Mesenchymal stem cell (in vitro differentiated cells and primary cell): ENCODE data around the gene CAMSAP3.

ENCODE experiments used
- DNase-seq: peaks from one replicate; pipeline ENCODE4 v3.0.0-alpha.2; 2013
- H2AFZ ChIP-seq: one replicate; pipeline ENCODE4 v1.6.1; 2013; ENCODE audit warnings: low read depth, mild to moderate bottlenecking, control low read depth, inconsistent platforms, low read length, moderate library complexity
- H2AK5ac ChIP-seq: 2 replicates; pipeline ENCODE4 v1.6.1; 2013; ENCODE audit warnings: low read length, moderate library complexity, mild to moderate bottlenecking, inconsistent platforms; ENCODE audit not compliant: severe bottlenecking
- H2BK120ac ChIP-seq: one replicate; pipeline ENCODE4 v1.6.1; 2013; ENCODE audit warnings: low read depth, mild to moderate bottlenecking, inconsistent platforms, low read length, moderate library complexity
- H2BK12ac ChIP-seq, 2 experiments: one replicate each; pipeline ENCODE4 v1.6.1; 2013; ENCODE audit warnings: inconsistent platforms in 2 of 2, low read length in 2 of 2, mild to moderate bottlenecking in 2 of 2, moderate library complexity in 2 of 2, control low read depth in 1 of 2
- H2BK15ac ChIP-seq: one replicate; pipeline ENCODE4 v1.6.1; 2013; ENCODE audit warnings: mild to moderate bottlenecking, low read depth, inconsistent platforms; ENCODE audit not compliant: poor library complexity, severe bottlenecking
- H2BK5ac ChIP-seq: 2 replicates; pipeline ENCODE4 v1.6.1; 2013; ENCODE audit warnings: low read depth, mild to moderate bottlenecking, low read length, control low read depth, inconsistent platforms; ENCODE audit not compliant: poor library complexity, severe bottlenecking
- H3K14ac ChIP-seq, 2 experiments: one replicate each; pipeline ENCODE4 v1.6.1; 2013; ENCODE audit warnings: inconsistent platforms in 2 of 2, low read length in 2 of 2, control low read depth in 1 of 2, mild to moderate bottlenecking in 1 of 2, moderate library complexity in 1 of 2
- H3K18ac ChIP-seq, 2 experiments: one replicate each; pipeline ENCODE4 v1.6.1; 2013; ENCODE audit warnings: inconsistent platforms in 2 of 2, low read length in 2 of 2, control low read depth in 1 of 2, low read depth in 1 of 2, mild to moderate bottlenecking in 1 of 2
- H3K23ac ChIP-seq, 2 experiments: one replicate each; pipeline ENCODE4 v1.6.1; 2013; ENCODE audit warnings: inconsistent platforms in 2 of 2, low read length in 2 of 2, mild to moderate bottlenecking in 2 of 2, moderate library complexity in 2 of 2, control low read depth in 1 of 2
- H3K27ac ChIP-seq: 2 replicates; pipeline ENCODE4 v1.5.1; 2013; ENCODE audit warnings: mild to moderate bottlenecking, moderate library complexity, low read length, control low read depth, inconsistent platforms; ENCODE audit not compliant: poor library complexity, severe bottlenecking
- H3K27me3 ChIP-seq, 2 experiments: 2 replicates each; pipeline versions ENCODE4 v1.6.1 to v1.7.0; 2013; ENCODE audit warnings: low read length in 2 of 2, mild to moderate bottlenecking in 2 of 2, moderate library complexity in 2 of 2, control low read depth in 1 of 2, inconsistent platforms in 1 of 2; ENCODE audit not compliant: control insufficient read depth in 1 of 2, insufficient read depth in 1 of 2
- H3K36me3 ChIP-seq, 2 experiments: 2 replicates each; pipeline versions ENCODE4 v1.6.1 to v1.7.0; 2013; ENCODE audit warnings: low read length in 2 of 2, control low read depth in 1 of 2, inconsistent platforms in 1 of 2, low read depth in 1 of 2, mild to moderate bottlenecking in 1 of 2; ENCODE audit not compliant: insufficient read depth in 2 of 2, control insufficient read depth in 1 of 2
- H3K4ac ChIP-seq, 2 experiments: one replicate each; pipeline ENCODE4 v1.6.1; 2013; ENCODE audit warnings: inconsistent platforms in 2 of 2, low read length in 2 of 2, mild to moderate bottlenecking in 2 of 2, moderate library complexity in 2 of 2, control low read depth in 1 of 2, low read depth in 1 of 2
- H3K4me1 ChIP-seq: 2 replicates; pipeline ENCODE4 v1.6.1; 2013; ENCODE audit warnings: low read depth, low read length, control low read depth; ENCODE audit not compliant: control insufficient read depth, insufficient read depth
- H3K4me2 ChIP-seq: 2 replicates; pipeline ENCODE4 v1.6.1; 2013; ENCODE audit warnings: low read length, mild to moderate bottlenecking, inconsistent platforms; ENCODE audit not compliant: poor library complexity, severe bottlenecking
- H3K4me3 ChIP-seq, 2 experiments: 2 replicates each; pipeline versions ENCODE4 v1.5.1 to v1.7.0; 2013; ENCODE audit warnings: low read length in 2 of 2, mild to moderate bottlenecking in 2 of 2, control low read depth in 1 of 2, low read depth in 1 of 2; ENCODE audit not compliant: insufficient read depth in 1 of 2
- H3K79me1 ChIP-seq: replicated peaks from 2 replicates; pipeline ENCODE4 v1.6.1; 2013; ENCODE audit warnings: mild to moderate bottlenecking, control low read depth, low read length, inconsistent platforms; ENCODE audit not compliant: poor library complexity, severe bottlenecking
- H3K9ac ChIP-seq: 2 replicates; pipeline ENCODE4 v1.7.0; 2013; ENCODE audit warnings: mild to moderate bottlenecking, low read length, moderate library complexity
- H3K9me3 ChIP-seq: 2 replicates; pipeline ENCODE4 v1.7.0; 2013; ENCODE audit warnings: mild to moderate bottlenecking, low read length; ENCODE audit not compliant: control insufficient read depth
- H4K8ac ChIP-seq: one replicate; pipeline ENCODE4 v1.6.1; 2013; ENCODE audit warnings: inconsistent platforms, mild to moderate bottlenecking, low read length, moderate library complexity
- H4K91ac ChIP-seq: one replicate; pipeline ENCODE4 v1.6.1; 2013; ENCODE audit warnings: mild to moderate bottlenecking, low read length, inconsistent platforms
- WGBS: methylation state at CpG from one replicate; pipeline ENCODE4 v1.1.7; 2013; ENCODE audit warnings: mixed read lengths; 5-methylcytosine and 5-hydroxymethylcytosine counted together

CAMSAP3 gene

DNA sequence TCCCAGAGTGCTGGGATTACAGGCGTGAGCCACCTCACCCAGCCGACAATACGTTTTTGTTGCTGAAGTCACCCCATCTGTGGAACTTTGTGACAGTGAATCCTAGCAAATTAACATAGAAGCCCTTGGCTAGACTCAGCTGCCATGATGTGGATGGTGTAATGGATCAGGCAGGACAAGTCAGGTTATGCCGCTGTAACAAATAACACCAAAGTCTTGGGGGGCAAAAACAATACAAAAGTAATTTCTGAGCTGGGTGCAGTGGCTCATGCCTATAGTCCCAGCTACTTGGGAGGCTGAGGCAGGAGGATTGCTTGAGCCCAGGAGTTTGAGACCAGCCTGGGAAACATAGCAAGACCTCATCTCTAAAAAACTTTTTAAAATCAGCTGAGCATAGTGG lies 30.8 kb upstream of the CAMSAP3 start:
- WGBS, result 91% methylated on average over 4 of the region's 4 CpGs
- Histone ChIP-seq H2BK120ac (no peak overlapping the region), H3K18ac (no peak overlapping the region)

DNA sequence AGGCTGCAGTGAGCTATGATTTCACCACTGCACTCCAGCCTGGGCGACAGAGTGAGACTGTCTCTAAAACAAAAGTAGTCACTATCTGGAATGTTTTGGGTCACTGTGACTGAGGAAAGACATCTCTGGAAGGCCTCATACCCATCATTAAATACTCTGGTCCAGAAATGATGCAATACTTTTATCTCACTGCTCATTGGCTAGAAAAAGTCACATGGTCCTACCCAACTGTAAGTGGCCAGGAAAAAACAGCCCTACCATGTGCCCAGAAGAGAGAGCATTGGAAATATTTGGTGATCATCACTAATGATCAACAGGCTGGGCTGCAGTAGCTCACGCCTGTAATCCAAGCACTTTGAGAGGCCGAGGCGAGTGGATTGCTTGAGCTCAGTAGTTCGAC lies 30.3 kb upstream of the CAMSAP3 start:
- 89% methylated on average over 4 of the region's 5 CpGs for WGBS
- no peak overlapping the region for H2BK5ac ChIP-seq
- H3K14ac ChIP-seq, result no peak overlapping the region
- DNase-seq, result no peak
- no peak overlapping the region for H2AK5ac ChIP-seq
- peaks cover 17 to 31% of the 10 kb centered on the region in 2 experiments for H3K36me3 ChIP-seq
- no peak overlapping the region for H3K4ac ChIP-seq
- no peak overlapping the region for H4K91ac ChIP-seq
- H2BK12ac ChIP-seq, result no peak overlapping the region
- no peaks in the 10 kb centered on the region for H3K27me3 ChIP-seq
- no peaks in the 10 kb centered on the region for H3K4me1 ChIP-seq
- H3K18ac ChIP-seq, result no peak overlapping the region
- H3K4me3 ChIP-seq, result no peak overlapping the region
- H2BK120ac ChIP-seq, result no peak overlapping the region
- H2AFZ ChIP-seq, result no peak overlapping the region
- no peak overlapping the region for H2BK15ac ChIP-seq
- no peak overlapping the region for H3K9ac ChIP-seq
- H4K8ac ChIP-seq, result no peak overlapping the region
- no peak overlapping the region for H3K27ac ChIP-seq
- peaks cover 6% of the 10 kb centered on the region for H3K79me1 ChIP-seq
- no peak overlapping the region for H3K23ac ChIP-seq
- H3K4me2 ChIP-seq, result no peak overlapping the region
- H3K9me3 ChIP-seq, result no peaks in the 10 kb centered on the region

More for the DNA sequence above, 30.8 kb upstream of the CAMSAP3 start:
- H3K4ac ChIP-seq, result no peak overlapping the region
- H3K9me3 ChIP-seq, result no peaks in the 10 kb centered on the region
- H3K14ac ChIP-seq, result no peak overlapping the region
- H3K9ac ChIP-seq, result no peak overlapping the region
- H3K36me3 ChIP-seq, result peaks cover 20 to 35% of the 10 kb centered on the region in 2 experiments
- H2BK5ac ChIP-seq, result no peak overlapping the region
- H4K91ac ChIP-seq, result no peak overlapping the region
- no peak for DNase-seq
- no peak overlapping the region for H2BK15ac ChIP-seq
- H2AK5ac ChIP-seq, result no peak overlapping the region
- H3K4me2 ChIP-seq, result no peak overlapping the region
- H2AFZ ChIP-seq, result no peak overlapping the region
- no peaks in the 10 kb centered on the region for H3K4me1 ChIP-seq
- H3K27me3 ChIP-seq, result no peaks in the 10 kb centered on the region
- peaks cover 6% of the 10 kb centered on the region for H3K79me1 ChIP-seq
- H3K4me3 ChIP-seq, result no peak overlapping the region
- H2BK12ac ChIP-seq, result no peak overlapping the region
- H3K27ac ChIP-seq, result no peak overlapping the region
- no peak overlapping the region for H3K23ac ChIP-seq
- H4K8ac ChIP-seq, result no peak overlapping the region

DNA sequence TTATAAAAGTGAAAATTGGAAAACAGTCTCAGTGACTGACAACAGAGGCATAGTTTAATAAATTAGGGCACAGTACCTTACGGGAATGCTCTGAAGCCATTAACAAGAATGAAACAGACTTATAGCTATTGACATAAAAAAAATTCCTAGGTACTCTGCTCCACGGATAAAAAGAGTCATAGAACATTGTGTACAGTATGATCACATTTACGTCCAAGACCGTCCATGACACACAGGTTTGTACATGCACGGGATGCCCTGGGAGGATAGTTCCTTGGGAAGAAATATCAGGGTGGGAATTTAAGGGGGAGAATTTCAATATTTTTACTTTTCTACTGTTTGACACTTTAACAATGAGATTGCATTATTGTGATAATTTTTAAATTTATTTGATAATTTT lies 24.9 kb upstream of the CAMSAP3 start:
- Histone ChIP-seq H3K14ac (no peak overlapping the region), H2BK15ac (no peak overlapping the region), H2BK120ac (no peak overlapping the region), H3K27ac (no peak overlapping the region), H2BK5ac (no peak overlapping the region), H3K79me1 (no peaks in the 10 kb centered on the region), H3K4me2 (no peak overlapping the region), H4K8ac (no peak overlapping the region), H3K9ac (no peak overlapping the region), H4K91ac (no peak overlapping the region), H2AFZ (no peak overlapping the region), H3K4me1 (no peaks in the 10 kb centered on the region), H3K9me3 (no peaks in the 10 kb centered on the region), H2BK12ac (no peak overlapping the region), H3K4me3 (no peak overlapping the region), H3K27me3 (no peaks in the 10 kb centered on the region), H2AK5ac (no peak overlapping the region), H3K23ac (no peak overlapping the region), H3K36me3 (no peaks in the 10 kb centered on the region), H3K4ac (no peak overlapping the region), H3K18ac (no peak overlapping the region)
- DNase-seq, result no peak
- 94% methylated on average over 5 of the region's 5 CpGs for WGBS

DNA sequence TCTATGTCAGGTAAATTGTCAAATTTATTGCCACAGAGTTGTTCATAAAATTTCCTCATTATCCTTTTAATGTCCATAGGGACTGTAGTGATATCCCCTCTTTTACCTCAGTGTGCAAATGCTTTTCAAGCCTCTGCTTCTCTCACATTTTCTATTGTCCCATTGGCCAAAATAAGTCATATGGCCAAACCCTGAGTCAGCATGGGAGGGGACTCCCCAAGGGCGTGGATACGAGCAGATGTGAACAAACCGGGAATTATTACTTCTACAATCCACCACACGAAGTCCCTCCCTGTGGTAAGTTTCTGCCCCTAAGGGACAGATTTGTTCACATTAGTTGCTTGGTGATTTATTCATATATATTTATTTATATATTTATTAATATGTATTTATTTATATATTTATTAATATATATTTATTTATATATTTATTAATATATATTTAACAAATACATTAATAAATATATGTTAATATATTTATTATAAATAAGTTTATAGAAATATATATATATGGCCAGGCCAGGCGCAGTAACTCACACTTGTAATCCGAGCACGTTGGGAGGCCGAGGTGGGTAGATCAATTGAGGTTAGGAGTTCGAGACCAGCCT lies 20.1 kb upstream of the CAMSAP3 start:
- 85% methylated on average over 5 of the region's 9 CpGs for WGBS
- Histone ChIP-seq H3K14ac (no peak overlapping the region), H3K27ac (no peak overlapping the region), H3K36me3 (no peaks in the 10 kb centered on the region), H3K9ac (no peak overlapping the region), H2BK5ac (no peak overlapping the region), H3K4me2 (no peak overlapping the region), H3K9me3 (no peaks in the 10 kb centered on the region), H2BK12ac (no peak overlapping the region), H2BK120ac (no peak overlapping the region), H2BK15ac (no peak overlapping the region), H3K79me1 (no peaks in the 10 kb centered on the region), H2AK5ac (no peak overlapping the region), H3K4me3 (no peak overlapping the region), H3K4me1 (no peaks in the 10 kb centered on the region), H2AFZ (no peak overlapping the region), H3K4ac (no peak overlapping the region), H4K91ac (no peak overlapping the region), H3K27me3 (peaks cover 15 to 17% of the 10 kb centered on the region in 2 experiments), H3K18ac (no peak overlapping the region), H3K23ac (no peak overlapping the region), H4K8ac (no peak overlapping the region)
- no peak for DNase-seq
